COLO668 (cell line): Measurements from ENCODE around the gene LIMK1.
A peak's percentile ranks its signal among the peaks of the same experiment; 100 is the strongest.

ENCODE experiments used
- DNase-seq: peaks from one replicate; lab custom pipeline; 2025; ENCODE audit not compliant: unreplicated experiment; lab: John Stamatoyannopoulos, UW

LIMK1 gene

GRCh38 chr7:74053589-74054186 is 29.9 kb upstream of the LIMK1 start:
- DNase-seq, result no peak

GRCh38 chr7:74056096-74056915 is 27.3 kb upstream of the LIMK1 start:
- DNase-seq, result no peak

- no peak for DNase-seq
Observed at GRCh38 chr7:74057216-74057925, 26.2 kb upstream of the LIMK1 start.

GRCh38 chr7:74057987-74058386 is 25.6 kb upstream of the LIMK1 start:
- no peak for DNase-seq

GRCh38 chr7:74058486-74058885 is 25.1 kb upstream of the LIMK1 start:
- no peak for DNase-seq

GRCh38 chr7:74059037-74059436 is 24.6 kb upstream of the LIMK1 start:
- no peak for DNase-seq

GRCh38 chr7:74059681-74060588 is 23.7 kb upstream of the LIMK1 start:
- no peak for DNase-seq

GRCh38 chr7:74061840-74062539 is 21.6 kb upstream of the LIMK1 start:
- DNase-seq, result peak; percentile 77

- no peak for DNase-seq
Observed at GRCh38 chr7:74063223-74063641, 20.4 kb upstream of the LIMK1 start.

GRCh38 chr7:74063646-74064045 is 20.0 kb upstream of the LIMK1 start:
- no peak for DNase-seq

GRCh38 chr7:74064696-74065095 is 18.9 kb upstream of the LIMK1 start:
- DNase-seq, result no peak

GRCh38 chr7:74066626-74067025 is 17.0 kb upstream of the LIMK1 start:
- DNase-seq, result no peak

GRCh38 chr7:74068378-74069085 is 15.1 kb upstream of the LIMK1 start:
- no peak for DNase-seq

- DNase-seq, result no peak
Observed at GRCh38 chr7:74069086-74069541, 14.5 kb upstream of the LIMK1 start.

GRCh38 chr7:74069790-74070618 is 13.6 kb upstream of the LIMK1 start:
- DNase-seq, result no peak

GRCh38 chr7:74070619-74070921 is 13.0 kb upstream of the LIMK1 start:
- DNase-seq, result no peak

- DNase-seq, result no peak
Observed at GRCh38 chr7:74071121-74071520, 12.5 kb upstream of the LIMK1 start.

- DNase-seq, result no peak
Observed at GRCh38 chr7:74074770-74075169, 8.8 kb upstream of the LIMK1 start.

GRCh38 chr7:74078461-74078860 is 5.1 kb upstream of the LIMK1 start:
- no peak for DNase-seq
